ENCODE measurements around the gene NTRK2. TPM values are rescaled to one million over a fixed set of nuclear protein-coding genes. Genes with fewer than 3 reads are reported as not detected.

NTRK2 gene
- polyA plus RNA-seq, 1 donor (not counting 4 experiments of a cell fraction or from before 2014, with no cell fraction given), result 0.08 TPM

DNA sequence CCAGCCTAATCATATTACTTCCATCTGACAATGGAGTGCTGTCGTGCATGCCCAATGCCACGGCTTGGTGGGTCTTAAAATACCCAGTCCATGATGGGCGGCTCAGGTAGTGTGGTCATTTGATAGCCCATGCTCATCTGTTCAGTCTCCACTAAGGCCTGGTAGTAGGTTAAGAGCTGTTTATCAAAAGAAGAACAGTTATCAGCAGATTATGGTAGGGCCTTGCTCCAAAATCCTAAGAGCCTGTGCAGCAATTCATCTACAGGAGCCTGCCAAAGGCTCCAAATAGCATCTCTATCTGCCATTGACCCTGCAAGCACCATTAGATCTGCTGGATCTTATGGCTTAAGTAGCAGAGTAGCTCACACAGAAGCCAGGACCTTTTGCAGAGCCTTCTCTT lies 21.8 kb upstream of the NTRK2 start:
- no peak for FAIRE-seq
- dilution Hi-C loops (cut with MboI; ENCODE audit: extremely low pct_ligation_motif_present, low sequenced_read_pairs), result no loop called here

DNA sequence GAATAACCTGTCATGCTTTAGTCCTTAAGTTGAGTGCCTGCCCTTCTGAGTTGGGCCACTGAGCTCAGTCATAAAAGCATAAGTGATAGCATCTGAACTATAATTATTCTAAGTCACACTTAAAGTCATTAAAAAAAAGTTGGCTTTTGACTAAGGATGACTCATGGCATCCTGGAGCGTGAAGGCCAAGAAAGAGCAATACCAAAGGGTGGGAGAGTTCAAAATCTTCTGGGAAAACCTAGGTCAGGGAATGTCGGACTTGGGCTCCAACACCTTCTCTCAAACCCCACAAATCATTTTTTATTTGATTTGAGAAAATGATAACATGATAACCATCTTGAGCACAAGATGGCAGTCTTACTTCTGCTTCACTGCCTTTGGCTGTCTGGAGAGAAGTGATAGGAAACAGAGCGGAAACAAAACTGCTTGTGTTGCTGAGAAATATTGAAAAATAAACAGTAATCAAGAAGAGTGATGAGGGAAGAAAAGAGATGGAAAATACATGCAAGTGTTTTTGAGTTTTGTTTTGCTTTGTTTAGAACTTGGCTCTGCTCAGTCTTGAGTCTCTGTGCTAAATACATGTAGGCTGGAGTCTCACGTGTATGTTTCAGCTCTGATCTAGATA lies 16.9 kb upstream of the NTRK2 start:
- TF ChIP-seq EZH2 (IDR thresholded peaks at IDR 0.05; ENCODE audit: low read length), result no peak
- TF ChIP-seq, protein P1, sequence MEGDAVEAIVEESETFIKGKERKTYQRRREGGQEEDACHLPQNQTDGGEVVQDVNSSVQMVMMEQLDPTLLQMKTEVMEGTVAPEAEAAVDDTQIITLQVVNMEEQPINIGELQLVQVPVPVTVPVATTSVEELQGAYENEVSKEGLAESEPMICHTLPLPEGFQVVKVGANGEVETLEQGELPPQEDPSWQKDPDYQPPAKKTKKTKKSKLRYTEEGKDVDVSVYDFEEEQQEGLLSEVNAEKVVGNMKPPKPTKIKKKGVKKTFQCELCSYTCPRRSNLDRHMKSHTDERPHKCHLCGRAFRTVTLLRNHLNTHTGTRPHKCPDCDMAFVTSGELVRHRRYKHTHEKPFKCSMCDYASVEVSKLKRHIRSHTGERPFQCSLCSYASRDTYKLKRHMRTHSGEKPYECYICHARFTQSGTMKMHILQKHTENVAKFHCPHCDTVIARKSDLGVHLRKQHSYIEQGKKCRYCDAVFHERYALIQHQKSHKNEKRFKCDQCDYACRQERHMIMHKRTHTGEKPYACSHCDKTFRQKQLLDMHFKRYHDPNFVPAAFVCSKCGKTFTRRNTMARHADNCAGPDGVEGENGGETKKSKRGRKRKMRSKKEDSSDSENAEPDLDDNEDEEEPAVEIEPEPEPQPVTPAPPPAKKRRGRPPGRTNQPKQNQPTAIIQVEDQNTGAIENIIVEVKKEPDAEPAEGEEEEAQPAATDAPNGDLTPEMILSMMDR (optimal IDR thresholded peaks at IDR 0.05 in 1 of 3, IDR thresholded peaks at IDR 0.05 in 1 of 3, conservative IDR thresholded peaks at IDR 0.05 in 1 of 3; ENCODE audit: extremely low read depth in 1 of 3, insufficient read depth in 2 of 3, low read length in 3 of 3), result no peak
- Histone ChIP-seq H3K9ac (ENCODE audit: control insufficient read depth, extremely low read depth, insufficient read depth, low read length) (no peak overlapping the region), H3K27ac (ENCODE audit: control insufficient read depth, insufficient read depth, low read length) (no peak overlapping the region), H3K27me3 (ENCODE audit: control insufficient read depth, extremely low read depth, insufficient read depth, low read length) (no peaks in the 10 kb centered on the region), H3K9me1 (ENCODE audit: control insufficient read depth, extremely low read depth, insufficient read depth, low read length) (no peaks in the 10 kb centered on the region), H3K36me3 (ENCODE audit: control insufficient read depth in 2 of 2, extremely low read depth in 1 of 2, insufficient read depth in 2 of 2, low read length in 2 of 2) (no peaks in the 10 kb centered on the region), H3K9me3 (ENCODE audit: control insufficient read depth, low read depth, low read length) (no peaks in the 10 kb centered on the region), H3K4me1 (ENCODE audit: control insufficient read depth, extremely low read depth, insufficient read depth, low read length) (no peaks in the 10 kb centered on the region), H2AFZ (ENCODE audit: control insufficient read depth, low read length) (no peak overlapping the region), H3K4me3 (ENCODE audit: control insufficient read depth in 2 of 3, extremely low read depth in 1 of 3, insufficient read depth in 2 of 3, low read depth in 1 of 3, low read length in 3 of 3) (no peak overlapping the region), H3K79me2 (ENCODE audit: control insufficient read depth, insufficient read depth, low read length) (no peaks in the 10 kb centered on the region), H4K20me1 (ENCODE audit: control insufficient read depth, extremely low read depth, insufficient read depth, low read length) (no peaks in the 10 kb centered on the region), H3K4me2 (ENCODE audit: control insufficient read depth, extremely low read depth, insufficient read depth, low read depth, low read length) (no peak overlapping the region)
- dilution Hi-C loops (cut with MboI; ENCODE audit: extremely low pct_ligation_motif_present, low sequenced_read_pairs), result no loop called here
- DNase-seq (ENCODE audit: low read depth, low spot score) (no peak), FAIRE-seq (no peak)

More for the DNA sequence above, 21.8 kb upstream of the NTRK2 start:
- no peak for DNase-seq (ENCODE audit: low read depth, low spot score)
- Histone ChIP-seq H4K20me1 (ENCODE audit: control insufficient read depth, extremely low read depth, insufficient read depth, low read length) (no peaks in the 10 kb centered on the region), H3K4me3 (ENCODE audit: control insufficient read depth in 2 of 3, extremely low read depth in 1 of 3, insufficient read depth in 2 of 3, low read depth in 1 of 3, low read length in 3 of 3) (no peak overlapping the region), H3K27ac (ENCODE audit: control insufficient read depth, insufficient read depth, low read length) (no peak overlapping the region), H3K27me3 (ENCODE audit: control insufficient read depth, extremely low read depth, insufficient read depth, low read length) (no peaks in the 10 kb centered on the region), H3K4me1 (ENCODE audit: control insufficient read depth, extremely low read depth, insufficient read depth, low read length) (no peaks in the 10 kb centered on the region), H3K79me2 (ENCODE audit: control insufficient read depth, insufficient read depth, low read length) (no peaks in the 10 kb centered on the region), H3K4me2 (ENCODE audit: control insufficient read depth, extremely low read depth, insufficient read depth, low read depth, low read length) (no peak overlapping the region), H3K9me3 (ENCODE audit: control insufficient read depth, low read depth, low read length) (no peaks in the 10 kb centered on the region), H2AFZ (ENCODE audit: control insufficient read depth, low read length) (no peak overlapping the region), H3K36me3 (ENCODE audit: control insufficient read depth in 2 of 2, extremely low read depth in 1 of 2, insufficient read depth in 2 of 2, low read length in 2 of 2) (no peaks in the 10 kb centered on the region), H3K9ac (ENCODE audit: control insufficient read depth, extremely low read depth, insufficient read depth, low read length) (no peak overlapping the region), H3K9me1 (ENCODE audit: control insufficient read depth, extremely low read depth, insufficient read depth, low read length) (no peaks in the 10 kb centered on the region)
- no peak for TF ChIP-seq EZH2 (IDR thresholded peaks at IDR 0.05; ENCODE audit: low read length)
- TF ChIP-seq, protein P1 (optimal IDR thresholded peaks at IDR 0.05 in 1 of 3, IDR thresholded peaks at IDR 0.05 in 1 of 3, conservative IDR thresholded peaks at IDR 0.05 in 1 of 3; ENCODE audit: extremely low read depth in 1 of 3, insufficient read depth in 2 of 3, low read length in 3 of 3), result no peak
